ENCODE results near the gene CPLX4.

DNA sequence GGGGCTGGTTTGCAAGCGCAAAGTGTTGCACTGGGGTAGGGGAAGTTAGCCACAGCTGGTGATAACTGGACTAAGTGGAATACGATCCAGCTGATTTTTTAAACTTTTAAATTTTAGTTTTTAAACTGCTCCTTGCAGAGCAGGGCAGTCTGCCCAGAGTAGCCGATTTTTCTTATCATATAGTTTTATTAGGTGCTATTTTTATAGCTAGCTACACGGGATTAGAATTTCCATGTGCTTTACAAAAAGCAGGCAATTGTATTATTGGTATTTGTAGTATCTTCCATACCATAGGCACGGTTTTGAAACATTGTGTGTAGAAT lies 9.6 kb downstream of the CPLX4 start:
- TF ChIP-seq YY1 (IDR thresholded peaks at IDR 0.05; ENCODE audit: insufficient read depth, insufficient read length) (no peak), SUZ12 (IDR thresholded peaks at IDR 0.05; ENCODE audit: extremely low read depth, insufficient read depth, insufficient read length) (no peak), ZNF274 (IDR thresholded peaks at IDR 0.05; ENCODE audit: low read depth, low read length) (no peak)

All from NT2/D1 (cell line).